NCI-H2196 (cell line): ENCODE measurements around the gene ADAMTSL3.
"Not testable (repeated sequence)": the region's sequence is repeated elsewhere in the genome, so short reads cannot be mapped to it uniquely, and the experiment has no call there.

ENCODE experiments used
- DNase-seq: peaks from one replicate; lab custom pipeline; 2025; ENCODE audit not compliant: unreplicated experiment; lab: John Stamatoyannopoulos, UW

ADAMTSL3 gene

DNA sequence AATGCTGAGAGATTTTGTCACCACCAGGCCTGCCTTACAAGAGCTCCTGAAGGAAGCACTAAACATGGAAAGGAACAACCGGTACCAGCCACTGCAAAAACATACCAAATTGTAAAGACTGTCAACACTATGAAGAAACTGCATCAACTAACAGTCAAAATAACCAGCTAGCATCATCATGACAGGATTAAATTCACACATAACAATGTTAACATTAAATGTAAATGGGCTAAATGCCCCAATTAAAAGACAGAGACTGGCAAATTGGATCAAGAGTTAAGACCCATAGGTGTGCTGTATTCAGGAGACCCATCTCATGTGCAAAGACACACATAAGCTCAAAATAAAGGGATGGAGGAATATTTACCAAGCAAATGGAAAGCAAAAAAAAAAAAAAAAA lies 311.0 kb downstream of the ADAMTSL3 start:
- not testable (repeated sequence) for DNase-seq

DNA sequence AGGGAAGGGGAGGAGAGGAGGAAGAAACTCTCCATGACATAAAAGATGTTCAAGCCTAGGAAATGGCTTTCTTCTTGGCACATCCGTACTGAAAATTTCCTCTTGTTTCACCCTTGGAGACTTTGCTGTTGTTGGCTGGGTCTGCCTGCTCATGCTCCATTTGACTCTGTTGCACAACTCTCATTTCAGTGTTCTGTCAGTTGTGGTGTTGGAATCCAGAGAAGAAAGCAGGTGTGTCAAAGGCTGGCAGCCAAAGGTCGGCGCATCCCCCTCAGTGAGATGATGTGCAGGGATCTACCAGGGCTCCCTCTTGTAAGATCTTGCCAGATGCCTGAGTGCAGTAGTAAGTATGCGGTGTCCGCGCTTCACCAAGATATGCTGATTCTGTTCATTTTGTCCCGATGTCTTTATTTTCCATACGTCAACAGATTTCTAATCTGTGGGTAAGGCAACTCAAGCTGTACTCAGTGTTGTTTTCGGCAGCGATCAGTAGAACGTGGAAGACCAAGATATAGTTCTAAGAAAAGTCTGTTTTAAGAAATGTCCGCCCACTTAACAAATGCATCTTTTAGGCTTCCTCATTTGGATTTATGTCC lies 316.5 kb downstream of the ADAMTSL3 start:
- no peak for DNase-seq

DNA sequence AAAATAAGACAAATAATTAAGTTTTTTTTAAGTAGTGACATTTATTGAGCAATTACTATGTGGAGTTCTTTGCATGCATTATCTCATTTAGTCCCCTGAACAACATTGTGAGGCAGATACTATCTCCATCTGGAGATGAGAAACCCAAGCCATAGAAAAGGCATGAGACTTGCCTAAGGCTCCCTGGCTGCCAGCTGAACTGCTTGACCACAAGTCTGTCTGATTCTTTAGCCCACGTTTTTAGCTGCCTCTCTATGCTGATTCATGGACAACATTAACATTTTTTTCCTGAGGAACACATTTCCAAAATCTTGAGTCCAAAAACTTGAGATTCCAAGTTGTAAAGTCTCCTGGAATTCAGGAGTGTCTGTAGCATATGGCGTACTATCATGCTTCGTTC lies 318.1 kb downstream of the ADAMTSL3 start:
- no peak for DNase-seq

DNA sequence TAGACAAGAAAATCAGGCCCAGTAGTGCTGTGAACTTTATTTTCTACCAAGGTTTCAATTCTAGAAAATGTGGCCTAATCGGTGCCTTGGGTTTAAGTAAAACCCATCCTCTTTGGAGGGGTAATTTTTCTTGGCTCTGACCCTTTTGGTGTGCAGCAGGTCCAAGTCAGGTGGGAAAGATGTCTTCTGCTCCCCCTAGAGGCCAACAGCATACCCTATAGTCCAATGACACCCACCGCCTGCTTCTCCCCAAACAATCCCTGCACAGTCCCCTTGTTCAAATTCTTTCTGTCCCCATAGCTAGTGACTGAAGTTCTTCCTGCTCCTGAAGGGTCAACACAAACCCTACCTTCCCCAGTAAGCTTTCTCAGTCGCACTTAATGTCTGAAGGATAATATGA lies 319.9 kb downstream of the ADAMTSL3 start:
- no peak for DNase-seq

DNA sequence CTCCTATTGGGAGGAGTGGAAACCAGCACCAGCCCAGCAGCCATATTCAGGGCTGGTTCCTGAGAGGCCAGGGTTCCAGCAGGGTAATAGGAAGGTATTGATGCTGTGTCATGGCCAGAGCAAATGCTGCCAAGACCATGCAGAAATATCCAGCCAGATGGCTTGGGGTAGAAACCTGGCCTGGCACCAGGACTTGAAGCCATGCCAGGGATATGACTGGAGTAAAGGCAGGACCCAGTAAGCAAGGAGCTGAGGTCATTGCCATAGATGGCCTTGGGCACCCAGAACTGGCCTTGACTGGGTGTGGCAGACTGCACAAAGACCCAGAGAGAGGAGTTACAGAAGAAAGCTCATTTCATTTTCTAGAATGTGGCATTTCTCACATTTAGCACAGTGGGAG lies 324.1 kb downstream of the ADAMTSL3 start:
- no peak for DNase-seq

DNA sequence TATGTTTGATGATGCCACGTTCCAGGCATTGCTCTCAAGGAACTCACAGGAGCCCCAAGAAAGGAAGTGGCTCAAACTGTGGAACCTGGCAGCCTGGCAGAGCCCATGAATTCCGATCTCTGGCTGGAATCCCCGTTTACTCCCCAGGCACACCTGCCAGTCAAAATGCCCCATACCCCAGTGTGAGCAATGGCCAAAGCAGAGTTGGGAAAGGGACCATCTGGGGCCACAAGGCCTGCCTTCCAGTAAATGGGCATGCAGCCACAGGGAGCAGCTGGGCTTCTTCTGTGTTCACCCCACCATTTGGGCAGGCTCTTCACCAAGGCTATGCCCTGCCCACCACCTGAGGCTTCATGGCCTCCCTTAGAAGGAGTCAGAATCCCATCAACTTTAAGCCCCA lies 324.7 kb downstream of the ADAMTSL3 start:
- DNase-seq: no peak

DNA sequence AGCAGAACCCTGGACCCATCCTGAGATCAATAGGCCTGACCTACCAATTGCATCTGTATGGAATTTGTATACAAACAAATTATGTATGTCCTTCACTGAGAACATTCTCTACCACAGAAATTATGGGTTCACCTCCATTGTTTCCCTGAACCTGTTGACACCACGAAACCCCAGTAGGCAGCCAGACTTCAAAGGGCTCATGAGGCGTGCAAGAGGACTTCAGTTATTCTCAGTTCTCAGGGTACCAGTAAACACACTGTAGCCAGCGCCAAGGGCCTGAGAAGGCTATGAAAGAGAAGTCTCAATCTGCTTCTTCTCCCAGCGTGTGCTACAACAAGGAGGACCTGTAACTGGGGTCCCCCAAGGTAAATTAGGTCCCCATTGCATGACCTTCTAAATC lies 326.7 kb downstream of the ADAMTSL3 start:
- no peak for DNase-seq

DNA sequence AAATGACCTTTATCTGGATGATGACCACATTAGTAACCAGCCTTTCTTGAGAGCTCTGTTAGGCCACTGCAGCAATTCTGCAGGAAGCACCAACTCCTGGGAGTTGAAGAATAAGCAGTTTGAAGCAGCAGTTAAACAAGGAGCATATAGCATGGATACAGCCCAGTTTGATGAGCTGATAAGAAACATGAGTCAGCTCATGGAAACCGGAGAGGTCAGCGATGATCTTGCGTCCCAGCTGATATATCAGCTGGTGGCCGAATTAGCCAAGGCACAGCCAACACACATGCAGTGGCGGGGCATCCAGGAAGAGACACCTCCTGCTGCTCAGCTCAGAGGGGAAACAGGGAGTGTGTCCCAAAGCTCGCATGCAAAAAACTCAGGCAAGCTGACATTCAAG lies 328.8 kb downstream of the ADAMTSL3 start:
- no peak for DNase-seq

DNA sequence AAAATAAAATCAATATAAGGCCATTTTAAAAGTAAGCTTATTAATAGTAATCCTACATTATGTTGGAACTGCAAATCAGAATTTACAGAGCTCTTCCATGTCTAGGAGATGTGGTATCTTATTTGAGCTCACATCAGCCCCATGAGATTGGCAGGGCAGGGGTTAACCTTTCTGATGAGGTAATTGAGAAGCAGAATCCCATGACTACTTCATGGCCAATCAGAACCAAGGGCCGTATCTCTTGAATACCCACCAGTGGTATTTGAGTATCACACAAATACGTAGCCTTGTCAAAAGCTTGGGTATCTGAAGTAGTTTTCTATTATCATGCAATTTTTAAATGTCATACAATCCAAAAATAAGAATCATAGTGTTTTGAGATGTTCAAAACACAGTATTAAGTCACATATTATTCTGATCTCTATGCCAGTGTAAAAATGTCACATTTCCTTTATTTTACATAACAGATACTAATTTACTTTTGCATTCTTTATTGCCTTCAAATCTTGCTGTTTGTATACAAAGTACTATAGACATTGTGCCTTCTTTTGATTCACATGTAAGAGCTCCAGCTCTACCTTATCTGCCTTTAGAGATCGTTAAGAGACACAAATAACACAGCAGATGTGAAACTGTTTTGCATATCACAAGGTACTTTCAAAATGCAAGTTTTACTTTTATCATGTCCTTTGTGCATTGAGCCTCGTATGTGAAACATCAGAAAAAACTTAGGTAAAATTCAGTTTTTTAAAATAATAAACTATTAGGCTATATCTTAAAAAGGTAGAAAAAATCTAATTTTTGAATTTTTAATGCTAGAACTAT lies 329.9 kb downstream of the ADAMTSL3 start:
- DNase-seq: no peak

DNA sequence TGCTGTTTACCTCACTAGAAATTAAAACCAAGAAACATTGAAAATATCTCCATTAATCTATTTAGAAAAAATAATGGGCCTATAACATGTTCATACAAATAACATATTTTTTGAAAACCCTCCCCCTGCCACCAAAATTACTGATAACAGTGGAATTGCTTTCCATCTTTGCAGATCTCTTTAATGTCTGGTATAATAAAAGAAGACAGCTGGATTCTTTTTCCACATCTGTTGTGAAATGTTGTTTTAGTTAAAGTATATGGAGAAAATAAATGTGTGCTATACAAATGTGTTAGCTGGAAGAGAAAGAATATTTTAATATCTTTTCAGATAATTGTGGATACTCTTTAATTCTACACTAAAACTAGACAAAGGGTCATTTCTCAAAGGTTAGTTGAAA lies 330.7 kb downstream of the ADAMTSL3 start:
- DNase-seq: no peak

DNA sequence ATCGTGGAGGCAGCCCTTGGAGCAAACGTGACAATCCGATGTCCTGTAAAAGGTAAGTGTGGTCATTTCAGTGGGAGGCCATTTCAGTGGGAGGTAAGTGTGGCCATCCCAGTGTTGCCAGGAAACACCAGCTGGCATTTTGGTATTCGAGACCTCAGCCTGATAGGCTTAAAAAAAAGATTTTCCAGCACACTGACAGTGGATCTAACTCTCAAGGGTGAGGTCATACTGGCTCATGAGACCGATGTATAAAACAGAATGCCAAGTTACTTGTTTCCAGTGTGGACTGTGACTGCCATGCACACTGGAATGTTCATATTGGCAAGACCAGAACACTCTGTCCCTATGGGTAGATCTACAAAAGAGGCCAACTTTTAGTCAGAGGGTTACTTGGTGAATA lies 337.2 kb downstream of the ADAMTSL3 start:
- DNase-seq: no peak

DNA sequence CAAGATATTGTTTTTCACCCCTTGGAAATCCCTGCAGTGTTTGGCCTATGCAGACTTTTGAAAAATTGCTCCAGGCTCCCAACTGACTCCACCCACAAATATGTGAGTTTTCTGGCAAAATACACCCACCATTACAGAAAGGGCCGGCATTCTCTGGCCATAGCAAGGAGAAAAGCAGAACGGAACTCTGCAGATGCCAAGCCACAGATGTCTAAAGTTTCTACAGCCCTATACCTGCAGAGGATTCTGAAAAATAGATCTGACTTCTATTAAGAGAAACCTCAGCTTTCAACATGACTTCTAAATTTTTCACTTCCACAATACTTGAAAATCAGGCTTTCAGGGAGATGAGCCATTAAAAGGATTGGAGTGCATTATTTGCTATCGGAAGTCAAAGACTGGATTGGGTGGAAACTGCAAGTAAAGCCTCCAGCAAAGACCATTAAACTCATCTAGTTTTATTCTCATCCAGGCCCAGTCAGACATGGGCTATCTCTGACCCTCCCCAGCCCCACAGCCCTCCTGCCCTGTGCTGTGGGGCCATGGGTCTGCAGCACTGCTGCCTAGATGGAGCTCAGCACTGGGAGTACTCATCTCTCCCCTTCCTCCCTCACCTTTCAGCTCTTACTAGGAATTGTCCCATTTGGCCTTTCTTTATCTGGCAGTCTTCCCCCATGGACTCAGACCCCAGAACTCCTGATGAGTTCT lies 338.6 kb downstream of the ADAMTSL3 start:
- no peak for DNase-seq

DNA sequence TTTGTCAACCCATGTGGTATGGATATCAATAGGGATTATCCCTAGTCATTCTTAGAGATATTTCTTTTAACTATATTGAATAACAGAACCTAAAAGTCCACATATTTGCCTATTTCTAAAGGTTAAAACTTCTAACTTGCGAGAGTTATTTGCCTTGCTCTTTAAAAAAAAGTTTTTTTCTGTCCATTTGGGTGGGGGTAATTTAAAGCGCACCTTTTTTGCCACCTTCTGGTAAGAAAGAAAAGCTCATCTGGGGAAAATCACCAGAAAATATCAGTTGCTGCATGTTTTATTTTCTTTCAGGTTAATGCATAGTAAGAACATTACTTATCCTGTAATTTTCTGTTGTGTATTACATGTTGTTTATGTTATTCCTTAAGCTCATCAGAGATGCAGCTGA lies 339.7 kb downstream of the ADAMTSL3 start:
- DNase-seq: no peak

DNA sequence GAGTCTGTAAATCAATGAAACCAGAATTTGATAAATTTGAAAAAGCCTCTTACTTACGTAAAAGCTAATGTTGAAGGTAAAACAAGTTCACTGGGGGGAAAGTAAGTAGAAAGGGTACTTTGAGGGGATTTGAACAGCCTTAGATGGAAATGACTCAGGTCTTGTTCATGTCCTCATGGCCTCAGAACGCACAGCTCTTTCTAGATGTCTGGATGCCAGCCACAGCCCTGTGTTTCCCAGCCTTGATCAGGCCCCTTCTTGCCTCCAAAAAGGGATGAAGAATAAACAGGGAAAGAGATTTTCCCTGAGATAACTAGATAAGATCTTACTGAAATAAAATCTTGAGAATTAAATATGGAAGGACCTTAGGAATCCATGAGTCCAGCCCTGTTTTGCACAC lies 344.6 kb downstream of the ADAMTSL3 start:
- DNase-seq: no peak

DNA sequence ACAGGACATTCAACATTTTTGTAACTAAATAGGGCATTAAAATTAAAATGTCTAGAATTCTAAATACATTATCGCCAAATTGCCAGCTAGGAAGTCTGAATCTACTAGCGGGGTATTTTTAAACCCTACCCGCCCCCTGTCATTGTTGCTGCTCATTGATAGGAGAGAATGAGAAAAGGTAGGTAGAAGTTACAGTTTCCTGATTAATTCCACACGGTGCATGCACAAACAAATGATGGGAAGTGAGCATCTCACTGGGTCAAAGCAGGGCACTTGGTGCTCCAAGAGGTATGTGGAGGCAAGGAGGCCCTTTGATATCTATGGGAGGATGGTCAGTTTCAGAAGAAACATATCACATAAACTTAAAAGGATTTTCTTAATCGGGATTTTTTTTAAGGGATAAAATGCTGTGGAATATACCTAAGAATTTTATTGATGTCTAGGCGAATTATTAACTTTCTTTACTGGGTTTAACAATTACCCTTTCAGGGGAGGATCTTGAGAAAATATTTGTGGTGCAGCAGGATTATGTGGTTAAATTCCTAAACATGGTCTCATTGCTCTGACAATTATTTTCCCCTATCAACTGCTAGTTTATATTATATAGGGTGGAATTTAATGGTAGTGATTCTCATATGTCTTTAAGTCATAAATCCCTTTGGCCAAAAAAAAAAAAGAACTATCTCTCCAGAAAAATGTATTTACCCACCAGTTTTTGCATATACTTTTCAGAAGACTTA lies 345.6 kb downstream of the ADAMTSL3 start:
- no peak for DNase-seq

DNA sequence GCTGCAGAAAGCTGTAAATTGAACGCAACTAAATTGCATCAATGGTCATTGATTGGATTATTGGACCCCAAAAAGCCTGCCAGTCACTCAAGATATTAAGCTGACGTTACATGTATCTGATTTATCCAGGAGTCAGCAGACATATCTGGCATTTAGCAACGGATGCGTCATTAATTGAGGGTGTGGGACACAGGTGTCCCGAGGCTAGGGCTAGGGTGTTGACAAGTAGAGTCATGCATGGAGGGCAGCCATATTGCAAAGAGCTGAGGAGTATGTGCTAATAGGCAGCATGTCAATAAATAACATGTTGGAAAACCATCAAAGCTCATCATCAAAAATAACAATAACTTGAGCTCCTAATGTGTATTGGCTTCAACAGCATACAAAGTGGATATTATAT lies 347.1 kb downstream of the ADAMTSL3 start:
- no peak for DNase-seq

DNA sequence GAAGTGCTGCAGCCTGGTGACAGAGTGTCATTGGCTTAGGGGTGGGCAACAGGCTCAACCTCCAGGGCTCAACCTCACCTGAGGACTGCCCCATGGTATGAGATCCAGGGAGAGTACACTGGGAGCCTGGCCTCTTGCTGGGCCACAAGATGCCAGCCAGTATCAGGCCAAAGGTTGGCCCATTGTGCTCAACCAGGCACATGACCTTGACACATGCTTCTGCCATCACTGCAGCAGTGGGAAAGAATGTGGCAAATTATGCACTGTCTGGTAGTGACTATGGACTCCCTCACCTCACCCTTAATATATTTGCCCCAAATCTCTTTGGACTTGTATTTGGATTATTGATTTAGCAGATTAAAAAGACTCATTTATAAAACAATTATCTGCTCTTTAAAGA lies 347.7 kb downstream of the ADAMTSL3 start:
- DNase-seq: no peak

DNA sequence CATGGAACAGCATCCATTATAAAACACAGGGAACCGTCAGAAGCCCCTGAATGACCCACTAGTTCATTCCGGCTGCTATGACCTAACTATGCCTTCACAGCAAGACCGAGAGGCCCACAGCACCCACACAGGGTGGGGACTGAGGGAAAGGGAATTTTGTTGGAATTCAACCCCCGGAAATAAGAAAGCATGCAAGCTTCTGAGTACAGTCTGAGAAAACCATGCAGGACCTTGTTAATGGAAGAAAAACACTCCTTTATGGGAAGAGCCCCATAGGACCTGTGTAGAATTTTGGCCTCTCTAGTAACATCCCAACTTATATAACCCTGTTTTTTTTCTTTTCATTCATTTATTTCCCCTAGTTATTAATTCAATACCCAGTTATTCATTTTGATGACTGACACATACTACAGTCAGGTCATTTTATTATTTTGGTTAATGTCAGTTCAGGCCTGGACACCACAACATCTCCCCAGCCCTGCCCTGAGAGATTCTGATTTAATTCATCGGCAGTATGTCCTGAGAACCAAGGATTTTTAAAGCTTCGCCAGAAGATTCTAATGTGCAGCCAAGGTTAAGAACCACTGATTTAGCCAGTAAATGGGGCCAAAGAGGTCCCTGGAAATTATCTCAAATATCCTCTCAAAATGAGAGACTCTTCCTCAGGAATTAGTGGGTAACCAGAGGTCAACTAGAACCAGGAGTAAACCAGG lies 350.0 kb downstream of the ADAMTSL3 start:
- DNase-seq: no peak

DNA sequence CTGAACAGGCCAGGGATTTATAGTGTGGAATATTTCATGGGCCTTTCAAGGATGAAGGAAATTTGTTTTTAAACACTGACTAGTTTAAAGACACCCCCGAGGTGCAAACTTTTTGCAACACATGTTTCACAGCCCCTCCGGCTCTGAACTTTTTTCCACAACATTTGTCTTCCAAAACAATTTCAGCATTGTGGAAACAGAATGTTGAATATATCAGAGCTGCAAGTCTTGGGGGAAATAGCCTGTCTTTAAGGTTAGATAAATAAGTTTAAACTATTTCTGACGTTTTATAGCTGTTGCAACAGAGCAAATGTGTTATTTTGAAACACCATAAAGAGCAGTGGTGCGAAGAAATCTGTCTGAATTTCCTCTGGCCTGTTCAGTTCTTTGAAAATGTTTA lies 352.5 kb downstream of the ADAMTSL3 start:
- DNase-seq: no peak

DNA sequence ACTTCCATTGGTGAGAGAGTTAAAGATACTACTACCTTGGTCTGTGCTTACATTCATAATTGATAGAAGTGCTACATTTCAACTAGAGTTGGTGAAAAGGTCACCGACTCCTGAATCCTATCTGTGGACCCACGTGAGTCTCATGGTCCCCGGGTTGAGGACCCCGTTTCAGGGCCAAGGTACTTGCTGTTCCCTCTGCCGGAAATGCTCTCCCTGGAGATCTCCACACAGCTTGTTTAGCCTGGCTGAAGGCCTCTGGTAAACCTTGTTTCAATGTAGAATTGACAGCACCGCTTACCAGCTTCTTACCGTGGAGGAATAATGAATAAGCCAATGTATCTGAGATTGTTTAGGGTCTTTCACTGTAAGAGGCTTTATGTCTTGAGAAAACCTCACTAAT lies 355.7 kb downstream of the ADAMTSL3 start:
- no peak for DNase-seq

DNA sequence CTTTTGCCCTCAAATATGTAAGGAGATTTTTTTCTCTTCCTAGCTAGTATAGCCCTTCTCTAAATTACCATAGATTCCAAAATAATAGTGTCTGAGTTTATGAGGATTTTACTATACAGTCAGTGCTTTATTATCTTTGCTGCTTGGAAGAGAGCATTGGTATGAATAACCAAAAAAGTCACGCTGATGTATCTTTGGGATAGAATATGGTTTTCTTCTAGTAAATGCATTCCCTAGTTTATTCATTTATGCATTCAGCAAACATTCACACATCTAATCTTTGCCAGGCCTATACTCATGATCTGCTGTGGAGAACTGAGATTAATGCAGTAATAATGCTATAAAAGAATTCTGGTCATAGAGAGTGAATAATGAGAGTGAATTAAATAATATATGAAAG lies 356.3 kb downstream of the ADAMTSL3 start:
- no peak for DNase-seq
